ENCODE results near the gene ZBED3. TPM values are rescaled to one million over a fixed set of nuclear protein-coding genes. Genes with fewer than 3 reads are reported as not detected.

The ZBED3 gene
- total RNA-seq, 1 donor from 2014 or later: 0.29 TPM

Other genes with a start within 250 kb of the ZBED3 start
- 3.1 and 3.3 TPM in 2 replicates for gene S100Z, start 237.3 kb downstream of the ZBED3 start, total RNA-seq
- 0.56 TPM in 1 of 2 replicates, not detected in the other for gene CRHBP, start 134.2 kb downstream of the ZBED3 start, total RNA-seq
- gene AGGF1, start 56.9 kb downstream of the ZBED3 start, total RNA-seq: 25.4 and 26.7 TPM in 2 replicates
- not detected in 2 replicates for gene PDE8B, start 123.4 kb upstream of the ZBED3 start, total RNA-seq

All from T-helper 1 cell treated with Interleukin-12 subunit alpha and Interleukin-12 subunit beta and Interleukin-4 antibody, amounts not matched to agents 30 ng/mL and 1 ng/mL, for 36 hours (primary cell).